GM19328 (cell line): ENCODE measurements around the gene RPAP3.
"Not testable (repeated sequence)": the region's sequence is repeated elsewhere in the genome, so short reads cannot be mapped to it uniquely, and the experiment has no call there.

Source experiments
- ATAC-seq: cut with Tn5 transposase; IDR thresholded peaks from one replicate; pipeline ENCODE4 v1.9.1; 2021; ENCODE audit warnings: mild to moderate bottlenecking, moderate library complexity; ENCODE audit not compliant: unreplicated experiment

RPAP3 gene

DNA sequence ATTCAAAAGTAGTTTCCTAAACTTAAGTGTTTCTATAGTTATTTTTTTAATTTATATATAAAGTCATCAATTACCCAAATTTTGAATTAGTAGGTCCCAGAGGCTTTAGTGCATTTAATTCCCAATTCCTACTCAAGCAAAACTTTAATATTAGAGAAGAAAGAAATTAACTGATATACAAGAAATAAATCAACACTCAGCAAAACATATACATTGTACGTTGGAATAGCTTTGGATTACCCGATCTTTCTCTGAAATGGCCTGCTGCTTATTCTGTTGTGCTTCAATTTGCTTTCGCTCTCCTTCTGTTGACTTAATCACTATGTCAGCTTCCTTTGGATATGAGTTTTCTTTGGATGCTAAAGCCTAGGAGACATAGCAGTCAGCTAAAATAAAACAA lies 18.2 kb downstream of the RPAP3 start:
- no peak for ATAC-seq

- ATAC-seq, result no peak
These were observed 19.1 kb downstream of the RPAP3 start for GRCh38 chr12:47686645-47687240.

DNA sequence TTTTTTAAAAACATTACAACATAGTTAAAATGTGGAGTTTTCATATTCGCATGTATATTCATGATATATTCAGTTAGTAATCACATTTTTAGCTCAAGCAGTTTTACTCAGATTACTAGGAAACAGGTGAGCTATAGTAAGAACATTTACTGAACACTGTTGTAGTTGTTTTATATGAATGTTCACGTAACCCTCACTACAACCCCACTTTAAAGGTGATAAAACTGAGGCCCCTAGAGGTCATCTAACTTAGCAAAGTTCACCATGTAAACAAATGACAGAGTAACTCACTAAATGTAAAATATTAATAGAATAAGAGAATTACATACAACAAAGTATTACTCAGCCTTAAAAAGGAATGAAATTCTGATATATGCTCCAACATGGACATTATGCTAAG lies 26.0 kb downstream of the RPAP3 start:
- ATAC-seq, result no peak

- ATAC-seq, result no peak
These were observed 33.8 kb downstream of the RPAP3 start for GRCh38 chr12:47672068-47672467.

GRCh38 chr12:47667935-47668334 lies 37.9 kb downstream of the RPAP3 start:
- not testable (repeated sequence) for ATAC-seq

GRCh38 chr12:47652521-47653234 lies 53.2 kb downstream of the RPAP3 start:
- no peak for ATAC-seq

DNA sequence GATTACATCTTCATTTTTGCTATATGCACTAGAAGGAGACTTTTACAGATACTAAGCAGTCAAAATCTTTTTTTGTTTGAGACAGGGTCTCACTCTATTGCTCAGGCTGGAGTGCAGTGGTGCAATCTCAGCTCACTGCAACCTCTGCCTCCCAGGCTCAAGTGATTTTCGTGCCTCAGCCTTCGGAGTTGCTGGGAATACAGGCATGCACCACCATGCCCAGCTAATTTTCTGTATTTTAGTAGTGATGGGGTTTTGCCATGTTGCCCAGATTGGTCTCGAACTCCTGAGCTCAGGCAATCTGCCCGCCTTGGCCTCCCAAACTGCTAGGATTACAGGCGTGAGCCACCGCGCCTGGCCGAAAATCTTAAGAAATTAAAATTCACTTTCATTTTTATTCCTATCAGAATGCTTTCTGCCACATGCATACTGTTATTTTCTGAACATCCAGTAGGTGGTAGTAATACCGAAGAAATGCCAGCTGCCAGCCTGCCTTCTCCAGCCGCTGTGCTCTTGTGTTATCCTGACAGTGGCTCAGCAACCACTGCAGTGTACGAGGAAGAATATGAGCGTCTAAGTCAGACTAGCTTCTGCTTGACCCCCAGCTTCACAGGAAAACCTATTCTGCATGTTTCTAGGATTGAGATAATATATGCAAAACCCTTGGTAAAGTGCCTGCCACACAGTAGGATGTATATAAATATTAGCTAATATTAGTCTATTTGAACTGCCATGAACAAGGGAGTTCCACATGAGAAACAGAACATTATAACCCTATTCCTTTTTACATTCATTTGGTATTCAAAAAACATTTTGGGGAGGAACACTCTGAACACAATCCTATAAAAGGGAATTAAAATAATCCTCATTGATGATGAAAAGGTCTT lies 54.2 kb downstream of the RPAP3 start:
- ATAC-seq, result peak; percentile 77

- no peak for ATAC-seq
These were observed 55.4 kb downstream of the RPAP3 start for GRCh38 chr12:47650469-47650868.

DNA sequence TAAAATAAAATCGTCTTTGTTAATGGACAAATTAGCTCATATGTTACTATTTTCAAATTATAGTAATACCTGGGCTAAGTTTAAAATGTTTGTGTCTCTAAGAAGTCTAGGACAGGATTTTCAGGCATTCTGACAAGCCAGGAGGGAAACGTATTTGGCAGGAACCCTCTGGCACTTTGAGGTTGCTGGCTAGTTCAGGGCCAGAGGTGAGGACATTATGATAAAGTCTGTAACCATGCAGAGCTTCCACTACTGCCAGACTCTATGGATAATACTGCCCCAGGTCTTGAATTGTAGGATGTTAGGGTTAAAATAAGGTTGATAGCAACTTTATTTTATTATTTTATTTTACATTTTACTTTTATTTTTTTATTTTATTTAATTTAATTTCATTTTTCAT lies 56.4 kb downstream of the RPAP3 start:
- ATAC-seq, result no peak

- no peak for ATAC-seq
These were observed 57.7 kb downstream of the RPAP3 start for GRCh38 chr12:47648056-47648579.

- not testable (repeated sequence) for ATAC-seq
These were observed 63.5 kb downstream of the RPAP3 start for GRCh38 chr12:47642310-47642709.

GRCh38 chr12:47636908-47637780 lies 68.7 kb downstream of the RPAP3 start:
- no peak for ATAC-seq

DNA sequence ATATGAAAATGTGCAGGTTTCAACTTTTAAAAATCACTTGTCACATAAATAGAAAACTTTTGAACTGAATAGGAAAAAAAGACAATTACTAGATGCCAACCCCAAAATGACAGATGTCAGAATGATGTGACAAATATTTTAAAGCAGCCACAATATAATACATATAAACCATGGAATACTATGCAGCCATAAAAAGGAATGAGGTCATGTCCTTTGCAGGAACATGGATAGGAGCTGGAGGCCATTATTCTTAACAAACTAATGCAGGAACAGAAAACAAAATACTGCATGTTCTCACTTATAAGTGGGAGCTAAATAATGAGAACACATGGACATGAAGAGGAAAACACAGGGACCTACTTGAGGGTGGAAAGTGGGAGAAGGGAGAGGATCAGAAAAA lies 70.1 kb downstream of the RPAP3 start:
- ATAC-seq, result not testable (repeated sequence)

GRCh38 chr12:47634127-47634526 lies 71.7 kb downstream of the RPAP3 start:
- ATAC-seq, result no peak

DNA sequence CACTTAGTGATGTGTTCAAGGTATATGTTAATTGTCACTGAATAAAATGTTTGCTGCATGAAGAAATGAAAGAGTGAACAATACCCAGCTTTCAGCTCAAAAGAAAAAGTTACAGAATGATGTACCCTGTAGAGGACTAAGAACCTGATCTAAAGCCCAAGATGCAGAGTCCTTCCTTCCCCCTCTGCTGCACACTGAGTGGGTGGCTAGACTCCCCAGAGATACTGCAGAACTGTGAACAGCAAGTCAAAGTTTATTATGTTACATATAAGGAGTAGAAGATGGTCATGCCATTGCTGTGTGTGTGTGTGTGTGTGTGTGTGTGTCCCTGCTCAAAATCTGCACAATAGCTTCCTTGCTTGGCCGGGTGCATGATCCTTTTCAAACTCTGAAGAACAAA lies 83.9 kb downstream of the RPAP3 start:
- ATAC-seq, result no peak

DNA sequence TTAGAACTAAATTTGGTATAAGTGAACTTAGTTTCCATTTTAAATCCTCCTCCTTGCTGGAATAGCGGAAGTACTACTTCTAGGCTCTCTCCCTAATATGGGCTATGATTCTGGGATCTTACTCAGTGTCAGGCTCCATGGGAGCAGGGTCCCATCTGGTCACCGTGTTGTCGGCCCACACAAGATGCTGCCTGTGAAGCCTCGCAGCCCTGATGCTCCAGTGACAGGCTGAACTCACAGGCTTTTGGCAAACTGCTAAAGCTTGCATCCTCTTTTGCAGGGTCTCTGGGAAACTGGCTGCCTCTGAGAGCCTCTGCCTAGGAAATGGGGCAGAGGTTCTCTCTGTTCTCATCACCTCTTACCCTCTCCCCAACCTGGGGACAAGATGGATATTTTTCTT lies 88.4 kb downstream of the RPAP3 start:
- no peak for ATAC-seq

DNA sequence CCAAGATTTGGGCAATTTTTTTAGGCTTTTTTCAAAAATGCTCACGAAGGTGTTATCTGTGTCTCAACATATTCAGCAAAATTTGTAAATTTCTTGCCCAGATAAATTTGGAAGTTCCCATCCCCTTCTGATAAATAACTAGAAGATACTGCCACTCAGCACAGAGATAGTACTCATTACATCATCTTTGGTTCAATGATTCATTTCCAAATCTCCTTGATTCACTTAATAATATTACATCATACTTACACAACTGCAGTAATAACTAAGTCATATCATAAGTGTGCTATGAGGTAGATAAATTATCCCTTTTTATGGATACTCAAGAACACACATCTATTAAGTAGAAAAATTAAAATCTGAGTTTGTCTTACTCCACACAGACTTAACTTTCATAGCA lies 89.4 kb downstream of the RPAP3 start:
- no peak for ATAC-seq

DNA sequence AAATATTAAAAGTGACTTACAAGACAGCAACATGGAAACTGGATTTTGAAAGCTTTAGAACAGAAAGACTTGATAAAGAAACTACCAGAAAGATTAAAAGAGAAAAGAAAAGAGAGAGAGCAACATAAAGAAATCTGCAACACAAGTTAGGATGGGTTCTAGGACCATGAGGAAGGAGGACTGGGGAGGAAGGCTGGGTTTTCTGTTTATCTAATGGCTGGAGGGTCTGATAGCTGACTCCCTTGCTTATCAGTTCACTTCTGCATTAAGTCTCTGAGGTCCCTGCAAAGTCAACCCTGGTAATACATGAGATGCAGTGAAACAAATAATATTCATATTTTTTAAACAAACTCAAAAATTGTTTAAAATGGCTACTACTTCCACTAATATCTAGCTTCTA lies 90.1 kb downstream of the RPAP3 start:
- ATAC-seq, result no peak

DNA sequence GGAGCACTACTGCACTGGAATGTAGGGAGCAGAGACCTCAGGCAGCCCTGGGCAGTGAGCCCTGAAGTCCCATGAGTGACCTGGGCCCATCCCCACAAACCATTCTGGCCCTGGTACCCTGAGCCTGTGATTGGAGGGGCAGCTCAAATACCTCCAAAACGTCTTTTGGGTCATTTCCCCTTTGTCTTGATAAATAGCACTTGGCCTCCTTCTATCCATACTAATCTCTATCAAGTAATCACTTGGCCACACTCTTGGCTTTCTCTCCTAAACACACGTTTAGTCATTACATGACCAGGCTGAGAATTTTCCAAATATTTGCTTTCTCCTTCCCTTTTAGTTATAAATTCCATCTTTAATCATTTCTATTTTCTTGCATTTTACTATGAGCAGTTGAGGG lies 91.3 kb downstream of the RPAP3 start:
- no peak for ATAC-seq

DNA sequence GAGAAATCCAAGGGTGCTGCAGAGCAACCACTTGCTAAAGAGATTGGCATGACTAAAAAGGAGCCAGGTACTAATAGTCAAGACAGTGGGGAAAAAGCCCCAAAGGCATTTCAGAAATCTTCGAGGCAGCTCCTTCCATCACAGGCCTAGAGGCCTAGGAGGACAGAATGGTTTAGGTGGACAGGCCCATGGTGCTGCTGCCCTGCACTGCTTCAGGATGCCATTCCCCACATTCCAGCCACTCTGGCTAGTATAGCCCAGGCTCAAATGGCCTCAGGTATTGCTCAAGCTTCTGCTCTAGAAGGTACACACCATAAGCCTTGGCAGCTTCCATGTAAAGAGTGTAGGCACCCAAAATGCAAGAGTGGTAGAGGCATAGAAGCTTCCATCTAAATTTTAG lies 92.9 kb downstream of the RPAP3 start:
- ATAC-seq, result no peak

- no peak for ATAC-seq
These were observed 93.9 kb downstream of the RPAP3 start for GRCh38 chr12:47611906-47612305.
